OCI-LY1 (cell line): Measurements from ENCODE around the gene TTYH3.

ENCODE experiments used
- H2AFZ ChIP-seq: fragments of 200-600 bp; sonication (generic), shearing (Covaris generic); 2 replicates; pipeline ENCODE4 v1.6.0; 2014; ENCODE audit warnings: antibody characterized with exemption, mild to moderate bottlenecking, low read length
- H3F3A ChIP-seq: fragments of 200-600 bp; sonication (generic), shearing (Covaris generic); 2 replicates; pipeline ENCODE4 v1.6.0; 2014; ENCODE audit warnings: mild to moderate bottlenecking, antibody characterized with exemption, low read length, moderate library complexity; ENCODE audit not compliant: insufficient read depth
- H3K27ac ChIP-seq: fragments of 200-600 bp; sonication (generic); 2 replicates; pipeline ENCODE4 v1.5.1; 2014; ENCODE audit warnings: low read length, mixed run types, mild to moderate bottlenecking, low read depth; ENCODE audit not compliant: poor library complexity, severe bottlenecking
- H3K27me3 ChIP-seq: fragments of 200-600 bp; sonication (generic); 2 replicates; pipeline ENCODE4 v1.6.0; 2014; ENCODE audit warnings: antibody characterized with exemption, mild to moderate bottlenecking, low read length, moderate library complexity; ENCODE audit not compliant: insufficient read depth
- H3K36me3 ChIP-seq: fragments of 200-600 bp; sonication (generic); 2 replicates; pipeline ENCODE4 v1.6.1; 2014; ENCODE audit warnings: mild to moderate bottlenecking, antibody characterized with exemption, low read length, moderate library complexity, mixed read lengths; ENCODE audit not compliant: insufficient read depth
- H3K4me1 ChIP-seq: fragments of 200-600 bp; sonication (generic); 2 replicates; pipeline ENCODE4 v1.5.1; 2014; ENCODE audit warnings: mild to moderate bottlenecking, low read length, moderate library complexity; ENCODE audit not compliant: insufficient read depth, severe bottlenecking
- H3K4me2 ChIP-seq: fragments of 200-600 bp; sonication (generic), shearing (Covaris generic); 2 replicates; pipeline ENCODE4 v1.6.1; 2014; ENCODE audit warnings: low read length
- H3K4me3 ChIP-seq: fragments of 200-600 bp; sonication (generic); 2 replicates; pipeline ENCODE4 v1.5.1; 2014; ENCODE audit warnings: low read length, low read depth, mild to moderate bottlenecking, mixed read lengths; ENCODE audit not compliant: poor library complexity, severe bottlenecking
- H3K79me2 ChIP-seq: fragments of 200-600 bp; shearing (Covaris generic); 2 replicates; pipeline ENCODE4 v1.6.1; 2016; ENCODE audit warnings: mixed run types, low read length, mixed read lengths; ENCODE audit not compliant: insufficient read depth
- H3K9ac ChIP-seq: fragments of 200-600 bp; sonication (generic), shearing (Covaris generic); 2 replicates; pipeline ENCODE4 v1.6.1; 2014; ENCODE audit warnings: mild to moderate bottlenecking, low read length, mixed read lengths
- H3K9me2 ChIP-seq: fragments of 200-600 bp; sonication (generic), shearing (Covaris generic); 2 replicates; pipeline ENCODE4 v1.6.1; 2014; ENCODE audit warnings: low read depth, mild to moderate bottlenecking, low read length, mixed read lengths
- H3K9me3 ChIP-seq: fragments of 200-600 bp; shearing (Covaris generic); 2 replicates; pipeline ENCODE4 v1.6.1; 2014; ENCODE audit warnings: low read length, mixed read lengths
- H4K20me1 ChIP-seq: fragments of 200-600 bp; sonication (generic), shearing (Covaris generic); 2 replicates; pipeline ENCODE4 v1.6.0; 2016; ENCODE audit warnings: mild to moderate bottlenecking, low read length; ENCODE audit not compliant: insufficient read depth
- EZH2 ChIP-seq: fragments of 200-600 bp; sonication (generic), shearing (Covaris generic); IDR thresholded peaks from 2 replicates; pipeline ENCODE4 v1.8.0; 2017; ENCODE audit warnings: borderline replicate concordance, mixed run types, mild to moderate bottlenecking, antibody characterized with exemption, low read length, moderate library complexity, mixed read lengths
- TF ChIP-seq, protein P1 (sequence below): fragments of 200-600 bp; sonication (generic), shearing (Covaris generic); IDR thresholded peaks from 2 replicates; pipeline ENCODE4 v1.5.1; 2017; ENCODE audit warnings: mild to moderate bottlenecking, antibody characterized with exemption, low read length, moderate library complexity, mixed read lengths

Gene TTYH3

GRCh38 chr7:2706685-2707126 is 74.9 kb downstream of the TTYH3 start:
- peaks cover 13% of the 10 kb centered on the region for H3K4me1 ChIP-seq
- H3F3A ChIP-seq: no peaks in the 10 kb centered on the region
- no peak overlapping the region for H3K27ac ChIP-seq
- no peaks in the 10 kb centered on the region for H3K79me2 ChIP-seq
- no peak overlapping the region for H2AFZ ChIP-seq
- no peak overlapping the region for H3K9ac ChIP-seq
- H3K9me2 ChIP-seq: no peaks in the 10 kb centered on the region
- no peaks in the 10 kb centered on the region for H3K9me3 ChIP-seq
- no peak for TF ChIP-seq EZH2
- TF ChIP-seq, protein P1, sequence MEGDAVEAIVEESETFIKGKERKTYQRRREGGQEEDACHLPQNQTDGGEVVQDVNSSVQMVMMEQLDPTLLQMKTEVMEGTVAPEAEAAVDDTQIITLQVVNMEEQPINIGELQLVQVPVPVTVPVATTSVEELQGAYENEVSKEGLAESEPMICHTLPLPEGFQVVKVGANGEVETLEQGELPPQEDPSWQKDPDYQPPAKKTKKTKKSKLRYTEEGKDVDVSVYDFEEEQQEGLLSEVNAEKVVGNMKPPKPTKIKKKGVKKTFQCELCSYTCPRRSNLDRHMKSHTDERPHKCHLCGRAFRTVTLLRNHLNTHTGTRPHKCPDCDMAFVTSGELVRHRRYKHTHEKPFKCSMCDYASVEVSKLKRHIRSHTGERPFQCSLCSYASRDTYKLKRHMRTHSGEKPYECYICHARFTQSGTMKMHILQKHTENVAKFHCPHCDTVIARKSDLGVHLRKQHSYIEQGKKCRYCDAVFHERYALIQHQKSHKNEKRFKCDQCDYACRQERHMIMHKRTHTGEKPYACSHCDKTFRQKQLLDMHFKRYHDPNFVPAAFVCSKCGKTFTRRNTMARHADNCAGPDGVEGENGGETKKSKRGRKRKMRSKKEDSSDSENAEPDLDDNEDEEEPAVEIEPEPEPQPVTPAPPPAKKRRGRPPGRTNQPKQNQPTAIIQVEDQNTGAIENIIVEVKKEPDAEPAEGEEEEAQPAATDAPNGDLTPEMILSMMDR: no peak
- H3K4me2 ChIP-seq: no peak overlapping the region
- H3K36me3 ChIP-seq: no peaks in the 10 kb centered on the region
- no peaks in the 10 kb centered on the region for H4K20me1 ChIP-seq
- H3K4me3 ChIP-seq: no peak overlapping the region
- H3K27me3 ChIP-seq: no peaks in the 10 kb centered on the region; the same call in 1 of the 2 replicates

DNA sequence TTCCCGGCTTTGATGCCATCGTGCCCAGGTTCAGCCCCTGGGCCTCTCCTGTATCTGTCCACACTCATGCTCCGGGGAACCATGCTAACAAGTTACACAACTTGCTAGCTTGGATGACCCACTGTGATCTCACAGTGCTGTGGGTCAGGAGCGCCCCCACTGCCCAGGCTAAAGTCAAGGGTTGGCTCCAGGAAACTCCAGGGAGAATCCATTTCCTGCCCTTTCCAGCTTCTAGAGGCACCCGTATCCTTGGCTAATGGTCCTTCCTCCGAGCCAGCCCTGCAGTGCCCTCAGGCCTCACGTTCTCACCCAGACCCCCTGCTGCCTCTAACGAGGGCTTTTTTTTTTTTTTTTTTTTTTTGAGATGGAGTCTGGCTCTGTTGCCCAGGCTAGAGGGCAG is 75.7 kb downstream of the TTYH3 start:
- H3K9me2 ChIP-seq: no peaks in the 10 kb centered on the region
- H2AFZ ChIP-seq: no peak overlapping the region
- H4K20me1 ChIP-seq: no peaks in the 10 kb centered on the region
- H3K9ac ChIP-seq: no peak overlapping the region
- H3F3A ChIP-seq: no peaks in the 10 kb centered on the region
- no peak overlapping the region for H3K27ac ChIP-seq
- no peaks in the 10 kb centered on the region for H3K36me3 ChIP-seq
- no peaks in the 10 kb centered on the region for H3K79me2 ChIP-seq
- H3K4me3 ChIP-seq: no peak overlapping the region
- TF ChIP-seq, protein P1: no peak
- no peak for TF ChIP-seq EZH2
- H3K4me2 ChIP-seq: no peak overlapping the region
- no peaks in the 10 kb centered on the region; the same call in 1 of the 2 replicates for H3K27me3 ChIP-seq
- no peaks in the 10 kb centered on the region for H3K9me3 ChIP-seq
- H3K4me1 ChIP-seq: peaks cover 13% of the 10 kb centered on the region

GRCh38 chr7:2708041-2708440 is 76.3 kb downstream of the TTYH3 start:
- Histone ChIP-seq H3K79me2 (no peaks in the 10 kb centered on the region), H2AFZ (no peak overlapping the region), H3F3A (no peaks in the 10 kb centered on the region)

More at GRCh38 chr7:2708041-2708440, 76.3 kb downstream of the TTYH3 start:
- H3K9me3 ChIP-seq: no peaks in the 10 kb centered on the region
- no peak overlapping the region for H3K9ac ChIP-seq
- H4K20me1 ChIP-seq: no peaks in the 10 kb centered on the region
- peaks cover 13% of the 10 kb centered on the region for H3K4me1 ChIP-seq
- no peak overlapping the region for H3K27ac ChIP-seq
- H3K9me2 ChIP-seq: no peaks in the 10 kb centered on the region
- no peak overlapping the region for H3K4me3 ChIP-seq
- no peak overlapping the region for H3K4me2 ChIP-seq
- H3K27me3 ChIP-seq: no peaks in the 10 kb centered on the region
- H3K36me3 ChIP-seq: no peaks in the 10 kb centered on the region
- TF ChIP-seq, protein P1: no peak
- TF ChIP-seq EZH2: no peak
